DMS53 treated with DMSO at 0.1 percent for 48 hours (cell line): ENCODE results near the gene GNB1.

ENCODE experiments used
- DNase-seq: peaks from one replicate; lab custom pipeline; 2025; ENCODE audit not compliant: unreplicated experiment; lab: John Stamatoyannopoulos, UW

Gene GNB1

GRCh38 chr1:1786836-1787605 lies 103.9 kb downstream of the GNB1 start:
- no peak for DNase-seq

DNA sequence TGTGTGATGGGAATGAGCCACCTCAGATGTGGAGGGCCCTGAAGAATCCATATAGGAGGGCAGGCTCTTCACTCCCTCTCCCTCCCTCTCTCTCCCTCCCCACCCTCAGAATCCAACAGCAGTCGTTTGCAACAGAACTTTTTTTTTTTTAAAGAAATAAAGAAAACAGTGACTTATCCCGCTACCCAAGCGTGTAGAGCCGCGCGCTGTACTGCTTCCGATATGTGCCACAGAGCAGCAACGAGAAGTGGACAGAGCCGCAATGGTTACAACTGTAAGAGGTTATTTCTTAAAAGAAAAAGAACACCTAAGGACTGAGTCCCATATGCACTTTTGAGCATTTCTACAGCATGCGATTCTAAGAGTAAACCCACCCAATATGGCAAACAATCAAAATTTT lies 105.2 kb downstream of the GNB1 start:
- no peak for DNase-seq

DNA sequence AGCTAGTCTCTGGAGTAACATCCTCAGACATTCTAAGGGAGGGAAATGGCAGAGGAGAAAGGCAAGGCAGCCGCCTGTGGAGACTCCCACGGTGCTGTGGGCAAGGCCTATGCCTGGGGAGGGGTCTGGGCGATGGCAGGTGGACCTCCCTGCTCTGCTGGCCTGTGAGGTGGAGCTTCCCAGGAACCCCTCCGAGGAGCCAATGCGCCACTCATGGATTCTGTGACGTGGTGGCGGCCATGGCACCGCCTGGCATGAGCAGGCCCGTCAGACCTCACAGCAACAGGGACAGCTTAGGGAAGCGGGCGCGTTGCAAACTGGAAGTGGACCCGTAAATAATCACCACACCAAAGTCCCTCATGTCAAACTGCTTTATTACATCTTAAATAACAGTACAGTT lies 106.0 kb downstream of the GNB1 start:
- DNase-seq, result no peak

GRCh38 chr1:1783320-1783719 lies 107.6 kb downstream of the GNB1 start:
- no peak for DNase-seq

DNA sequence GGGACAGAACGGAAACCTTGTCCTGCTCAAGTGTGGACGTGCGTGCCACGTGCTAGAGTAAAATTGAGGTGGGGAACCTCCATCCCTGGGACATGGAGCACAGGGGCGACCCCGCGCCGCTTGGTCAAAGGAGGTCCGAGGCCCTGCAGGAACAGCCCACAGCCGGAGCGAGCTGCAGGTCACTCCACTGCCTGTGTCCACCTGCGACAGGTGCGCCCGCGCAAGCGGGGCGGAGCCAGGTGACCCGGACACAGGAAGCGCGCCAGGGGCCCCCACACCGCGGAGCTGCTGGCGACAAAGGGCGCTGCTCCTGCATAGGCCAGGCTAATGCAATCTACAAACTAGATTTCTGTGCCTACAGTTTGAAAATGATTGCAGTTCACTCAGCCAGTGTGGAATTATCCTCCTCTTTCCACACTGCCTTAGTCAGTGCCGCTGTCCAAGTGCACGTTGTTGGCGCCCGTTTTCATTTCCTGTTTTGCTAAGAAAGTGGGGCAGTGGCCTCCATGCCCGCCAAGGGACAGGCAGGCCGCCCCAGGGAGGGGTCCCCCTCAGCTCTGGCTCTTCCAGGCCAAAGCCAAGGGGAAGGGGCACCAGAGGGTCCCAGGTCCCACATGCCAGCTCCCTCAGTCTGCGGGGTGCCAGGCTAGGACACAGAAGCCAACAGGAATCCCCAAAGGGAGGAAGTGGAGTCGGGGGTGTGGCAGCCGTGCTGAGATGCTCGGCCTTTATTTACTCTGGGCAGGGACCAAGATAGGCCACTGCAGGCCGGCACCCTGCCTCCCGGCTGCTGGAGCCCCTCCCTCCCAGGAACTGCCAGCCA lies 108.3 kb downstream of the GNB1 start:
- peak; percentile 84 for DNase-seq

DNA sequence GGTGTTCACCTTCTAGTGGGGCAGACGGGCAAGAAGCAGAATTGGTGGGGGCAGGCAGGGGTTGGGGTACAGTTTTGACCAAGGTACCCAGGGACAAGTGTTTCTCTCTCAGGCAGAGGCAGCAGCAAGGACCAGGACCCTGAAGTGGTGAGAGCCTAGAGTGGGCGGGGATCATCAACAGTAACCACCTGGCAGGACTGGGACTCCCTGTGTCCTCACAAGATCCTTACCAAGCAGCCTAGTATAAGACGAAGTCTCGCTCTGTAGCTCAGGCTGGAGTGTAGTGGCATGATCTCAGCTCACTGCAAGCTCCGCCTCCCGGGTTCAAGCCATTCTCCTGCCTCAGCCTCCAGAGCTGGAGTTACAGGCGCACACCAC lies 109.4 kb downstream of the GNB1 start:
- no peak for DNase-seq

GRCh38 chr1:1780598-1781525 lies 110.0 kb downstream of the GNB1 start:
- DNase-seq, result no peak

DNA sequence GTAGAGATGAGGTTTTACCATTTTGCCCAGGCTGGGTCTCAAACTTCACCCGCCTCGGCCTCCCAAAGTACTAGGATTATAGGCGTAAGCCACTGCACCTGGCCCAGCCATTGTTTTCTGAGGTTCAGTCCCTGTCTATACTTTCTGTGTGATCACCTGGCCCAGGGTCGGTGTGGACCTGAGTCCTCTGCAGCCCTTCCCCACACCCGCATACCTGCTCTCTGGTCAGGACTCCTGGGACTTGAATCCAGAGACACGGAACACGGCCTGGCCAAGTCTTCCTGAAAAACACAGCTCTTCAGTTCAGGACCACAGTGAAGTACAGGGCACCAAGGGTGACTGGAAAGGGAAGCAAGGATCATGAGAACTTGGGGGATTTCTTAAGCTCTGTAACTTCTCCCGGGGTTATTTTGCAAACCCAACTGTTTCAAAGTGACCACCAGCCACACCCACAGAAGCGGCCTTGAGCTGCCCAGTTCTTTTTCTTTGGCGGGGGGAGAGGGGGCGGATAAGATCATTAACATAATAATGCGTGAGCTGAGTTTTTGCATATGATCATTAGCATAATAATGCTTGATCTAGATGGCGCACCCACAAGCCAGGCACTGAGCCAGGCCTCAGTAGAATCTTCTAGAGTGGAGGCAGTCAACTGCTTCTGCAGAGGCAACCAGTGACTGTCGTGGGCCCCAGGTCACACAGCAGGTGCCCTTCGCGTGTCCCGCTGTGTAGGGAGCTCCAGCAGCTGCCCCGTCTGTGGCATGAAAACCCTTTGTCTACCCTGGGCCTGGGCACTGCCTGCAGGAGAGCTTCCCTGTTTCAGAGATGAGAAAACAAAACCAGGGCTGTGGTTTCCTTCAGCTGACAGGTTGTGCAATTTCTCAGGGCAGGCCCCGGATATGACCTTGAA lies 110.9 kb downstream of the GNB1 start:
- DNase-seq, result no peak

DNA sequence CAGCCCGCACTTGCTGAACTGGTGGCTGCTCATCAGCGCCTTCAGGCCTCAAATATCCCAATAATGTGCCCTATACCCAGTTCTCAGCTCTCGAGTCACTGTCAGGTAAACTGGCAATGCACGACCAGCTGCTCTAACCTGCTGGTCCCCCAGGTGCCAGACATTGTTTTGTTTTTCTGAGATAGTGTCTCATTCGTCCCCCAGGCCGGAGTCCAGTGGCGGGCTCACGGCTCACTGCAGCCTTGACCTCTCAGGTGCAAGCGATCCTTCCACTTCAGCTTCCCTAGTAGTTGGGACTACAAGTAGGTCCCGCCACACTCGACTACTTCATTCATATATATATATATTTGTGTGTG lies 111.6 kb downstream of the GNB1 start:
- no peak for DNase-seq

GRCh38 chr1:1778663-1779319 lies 112.1 kb downstream of the GNB1 start:
- DNase-seq, result peak; percentile 65

- DNase-seq, result peak; percentile 35
These were observed 112.8 kb downstream of the GNB1 start, which contains the start of gene NADK for GRCh38 chr1:1777950-1778662. Gene NADK (minus strand): TSS chr1:1778470. CDS start chr1:1765406, 13,064 bp downstream.

GRCh38 chr1:1777583-1777899 lies 113.3 kb downstream of the GNB1 start:
- DNase-seq, result no peak

DNA sequence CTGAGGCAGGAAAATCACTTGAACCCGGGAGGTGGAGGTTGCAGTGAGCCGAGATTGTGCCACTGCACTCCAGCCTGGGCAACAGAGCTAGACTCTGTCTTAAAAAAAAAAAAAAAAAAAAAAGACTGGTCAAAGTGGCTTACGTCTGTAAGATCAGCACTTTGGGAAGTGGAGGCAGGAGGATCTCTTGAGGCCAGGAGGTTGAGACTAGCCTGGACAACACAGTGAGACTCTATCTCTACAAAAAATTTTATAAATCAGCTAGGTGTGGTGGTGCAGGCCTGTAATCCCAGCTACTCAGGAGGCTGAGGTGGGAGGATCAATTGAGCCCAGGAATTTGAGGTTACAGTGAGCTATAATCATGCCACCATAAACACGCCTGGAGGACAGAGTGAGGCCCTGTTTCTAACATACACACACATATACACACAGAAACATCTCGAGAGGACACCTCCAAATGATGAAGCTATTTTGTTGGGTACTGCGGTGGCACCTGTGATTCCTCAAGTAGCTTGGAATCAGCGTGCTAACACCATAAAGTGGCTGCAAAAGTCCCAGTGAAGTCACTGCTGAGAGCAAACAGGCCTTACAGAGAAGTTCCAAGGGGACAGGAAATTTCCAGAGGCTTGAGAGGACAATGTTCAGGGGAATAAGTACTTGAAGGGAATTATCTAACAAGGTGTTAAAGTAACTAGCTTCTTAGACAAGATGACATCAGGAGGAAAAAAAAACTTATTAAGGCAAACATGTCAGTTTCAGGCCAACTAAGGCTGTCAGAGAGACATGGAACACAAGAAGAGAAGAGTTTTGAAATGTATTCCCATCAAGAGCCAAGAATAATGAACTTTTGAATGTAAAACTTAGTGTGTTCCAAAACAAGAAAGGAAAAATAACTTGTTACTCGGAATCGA lies 114.0 kb downstream of the GNB1 start:
- DNase-seq, result no peak

DNA sequence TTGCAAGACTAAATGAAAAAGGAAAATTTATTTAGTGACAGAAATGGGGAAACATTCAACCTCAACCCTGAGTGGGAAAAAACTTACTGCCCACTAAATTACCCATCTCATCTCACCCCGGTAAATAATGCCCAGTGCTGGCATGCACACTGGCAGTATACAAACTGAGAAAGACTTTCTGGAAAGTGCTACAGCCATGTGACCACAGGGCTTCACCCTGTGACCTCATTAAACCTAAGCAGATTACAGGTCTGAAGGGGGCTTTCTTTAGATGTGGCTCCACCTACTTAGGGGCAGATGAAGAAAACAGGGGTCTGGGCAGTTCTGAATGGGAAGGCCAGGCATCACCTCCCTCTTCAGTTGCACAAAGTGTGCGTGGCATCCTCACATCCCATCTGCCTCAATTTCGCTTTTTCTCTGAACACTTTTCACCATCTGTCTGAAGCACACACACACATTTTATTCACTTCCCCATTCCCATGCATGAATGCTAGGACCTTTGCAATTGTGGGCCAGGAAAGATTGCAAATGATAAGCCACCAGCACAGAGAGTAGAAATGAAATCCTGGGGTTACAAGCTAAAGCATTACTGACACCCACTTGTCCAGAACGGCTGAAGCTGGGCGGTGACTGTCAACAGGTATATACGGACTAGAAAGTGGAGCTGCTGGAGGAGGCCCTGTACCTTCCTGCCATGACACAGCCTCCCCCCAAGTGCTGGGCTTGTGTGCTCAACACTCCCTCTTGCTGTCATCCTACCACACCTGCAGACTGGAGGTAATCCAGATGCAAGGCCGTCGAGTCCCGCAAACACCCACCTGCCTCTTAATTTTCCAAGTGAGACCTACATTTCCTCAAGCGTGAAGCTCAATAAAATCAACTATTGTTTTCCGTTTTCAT lies 115.3 kb downstream of the GNB1 start:
- DNase-seq, result no peak

DNA sequence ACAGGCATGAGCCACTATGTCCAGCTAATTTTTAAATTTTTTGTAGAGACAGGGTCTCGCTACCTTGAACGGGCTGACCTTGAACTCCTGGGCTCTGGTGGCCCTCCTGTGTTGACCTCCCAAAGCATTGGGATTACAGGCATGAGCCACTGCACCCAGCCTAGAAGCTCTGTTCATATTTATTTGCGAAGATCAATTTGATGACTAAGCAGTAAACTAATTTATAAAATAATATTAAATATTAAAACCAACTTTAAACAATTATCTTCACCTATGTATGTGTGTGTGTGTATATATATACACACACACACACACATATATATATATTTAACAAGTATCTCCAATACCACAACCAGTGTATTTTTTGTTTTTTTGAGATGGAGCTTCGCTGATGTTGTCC lies 117.0 kb downstream of the GNB1 start:
- no peak for DNase-seq

- no peak for DNase-seq
These were observed 119.8 kb downstream of the GNB1 start for GRCh38 chr1:1771096-1771495.

DNA sequence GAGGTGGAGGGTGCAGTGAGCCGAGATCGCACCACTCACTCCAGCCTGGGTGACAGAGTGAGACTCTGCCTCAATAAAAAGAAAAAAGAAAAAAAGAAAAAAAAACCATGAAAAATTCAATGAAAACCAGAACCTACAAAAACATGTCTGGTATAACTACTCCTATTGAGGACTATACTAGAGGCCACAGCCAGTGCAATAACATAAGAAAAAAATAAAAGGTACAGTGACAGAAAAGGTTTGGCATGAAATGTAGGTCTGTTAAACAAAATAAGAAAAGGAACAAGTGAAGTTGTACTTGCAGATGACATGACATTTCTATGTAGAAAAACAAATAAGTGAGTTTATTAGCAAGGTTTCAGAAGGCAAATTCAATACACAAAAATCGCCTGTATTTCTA lies 120.8 kb downstream of the GNB1 start:
- no peak for DNase-seq
